Stimulated activated CD8-positive, alpha-beta memory T cell treated with anti-CD3 and anti-CD28 coated beads, Interleukin-7, amount 100 ng/mL, for 4 hours (primary cell): ENCODE measurements around the gene MAP2K6.
"Not testable (repeated sequence)": the region's sequence is repeated elsewhere in the genome, so short reads cannot be mapped to it uniquely, and the experiment has no call there.

Experiments
- DNase-seq, 2 donors: peaks; one replicate each; pipeline ENCODE4 v3.0.0-alpha.2; 2020; ENCODE audit warnings: low read depth in 2 of 2

MAP2K6 gene

DNA sequence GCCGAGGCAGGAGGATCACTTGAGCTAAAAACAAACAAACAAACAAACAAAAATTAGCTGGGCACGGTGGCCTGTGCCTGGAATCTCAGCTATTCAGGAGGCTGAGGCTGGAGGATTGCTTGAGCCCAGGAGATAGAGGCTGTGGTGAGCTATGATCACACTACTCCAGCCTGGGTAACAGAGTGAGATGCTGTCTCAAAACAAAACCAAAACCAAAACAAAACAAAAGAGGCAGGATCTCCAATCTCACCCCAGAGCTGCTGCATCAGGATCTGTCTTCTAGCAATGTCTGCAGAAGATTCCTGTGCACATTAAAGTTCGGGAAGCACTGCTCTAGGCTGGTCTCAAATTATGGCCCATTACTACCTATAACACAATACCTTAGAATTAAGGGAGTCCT, 43.1 kb downstream of the MAP2K6 start:
- no peak for DNase-seq

DNA sequence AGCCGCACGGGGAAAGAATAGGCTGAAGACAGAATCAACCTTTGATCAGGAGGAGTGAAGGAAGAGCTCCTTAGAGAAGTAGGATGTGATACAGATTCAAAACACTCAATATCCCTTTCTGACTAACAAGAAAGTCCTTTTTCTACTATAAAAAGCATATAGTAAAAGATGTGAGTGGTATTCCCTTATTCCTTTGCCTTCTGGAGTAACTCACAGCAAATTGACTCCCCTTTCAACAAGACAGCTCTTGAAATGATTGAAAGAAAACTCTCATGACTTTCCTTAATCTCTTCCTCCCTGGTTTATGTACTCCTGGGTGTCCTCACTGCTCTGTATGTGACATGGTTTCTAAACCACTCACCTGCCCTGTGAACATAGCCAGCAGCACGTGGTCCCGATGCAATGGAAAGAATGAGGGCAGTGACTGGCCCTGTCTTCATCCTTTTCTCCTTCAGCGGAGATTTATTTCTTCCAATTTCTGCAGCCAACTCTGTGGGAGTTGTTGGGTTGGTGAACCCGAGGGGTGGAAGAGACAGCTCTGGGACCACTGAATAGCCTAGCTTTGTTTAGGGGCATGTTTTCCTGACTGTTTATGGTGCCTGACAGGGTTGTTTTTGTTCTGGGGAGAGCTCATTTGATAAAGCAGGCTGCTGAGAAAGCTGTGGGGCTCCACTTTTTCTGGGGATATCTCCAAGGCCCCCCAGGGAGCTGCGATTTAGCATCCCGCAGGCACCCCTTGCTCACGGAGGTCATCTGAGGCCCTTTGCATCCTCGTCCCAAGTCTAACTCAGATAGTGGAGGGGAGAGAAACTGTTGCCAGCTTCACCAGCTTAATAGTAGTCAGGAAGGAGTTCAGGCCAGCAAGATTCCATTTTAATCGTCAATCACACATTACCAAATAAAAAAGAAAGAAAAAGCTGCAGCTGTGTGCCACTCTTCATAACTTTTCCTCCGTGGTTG, 46.7 kb downstream of the MAP2K6 start:
- no peak for DNase-seq

DNA sequence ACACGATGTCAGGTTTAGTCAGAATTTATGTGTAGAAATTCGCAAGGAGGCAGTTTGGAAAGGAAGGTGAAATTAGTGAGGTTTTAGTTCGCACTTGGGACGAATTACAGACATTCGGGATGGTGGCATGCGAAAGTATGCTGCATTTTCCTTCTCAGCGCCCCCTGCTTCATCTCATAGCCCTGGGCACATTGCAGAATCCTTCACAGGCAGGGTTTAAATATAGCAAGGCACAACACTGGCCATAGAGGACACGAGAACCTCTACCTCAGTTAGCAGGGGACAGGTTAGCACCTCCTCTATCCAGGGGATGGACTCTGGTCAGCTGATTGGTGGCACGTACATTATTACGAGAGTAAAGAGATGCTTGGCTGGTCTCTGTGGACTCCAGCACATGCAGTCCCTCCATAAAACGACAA, 47.5 kb downstream of the MAP2K6 start:
- no peak for DNase-seq

DNA sequence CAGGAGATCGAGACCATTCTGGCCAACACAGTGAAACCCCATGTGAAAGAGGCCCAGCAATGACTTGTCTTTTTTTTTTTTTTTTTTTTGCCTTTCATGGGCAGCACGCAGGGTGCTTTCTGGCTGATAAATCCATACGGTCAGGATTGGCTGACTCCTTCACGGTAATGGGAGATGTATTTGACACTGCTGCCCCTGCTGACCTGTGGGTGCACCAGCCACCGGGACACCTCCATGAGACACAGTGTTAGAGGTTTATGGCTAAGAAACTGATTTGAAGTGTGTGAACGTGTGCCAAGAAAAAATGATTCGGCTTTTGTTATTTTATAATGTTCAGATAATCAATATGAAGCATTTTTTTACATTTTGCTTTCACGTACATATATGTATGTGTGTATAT, 48.4 kb downstream of the MAP2K6 start:
- no peak for DNase-seq

DNA sequence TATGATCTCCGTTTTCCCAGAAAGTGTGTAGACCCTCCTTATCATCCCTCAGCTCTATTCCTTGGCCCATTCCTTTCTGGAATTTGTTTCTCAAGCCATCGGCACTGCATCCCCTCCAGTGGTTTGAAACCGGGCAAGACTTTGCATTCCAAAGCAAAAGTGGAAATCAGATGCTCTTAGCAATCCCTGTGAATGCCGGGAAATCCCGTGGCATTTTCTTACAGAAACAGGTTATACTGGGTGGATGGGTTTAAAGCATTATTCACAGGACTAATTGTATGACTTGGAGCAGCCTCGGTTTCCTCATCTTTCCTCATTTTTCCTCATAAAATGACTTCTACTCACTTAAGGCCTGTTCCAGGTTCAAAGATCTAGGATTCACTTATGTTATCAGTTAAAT, 52.0 kb downstream of the MAP2K6 start:
- DNase-seq: no peak

DNA sequence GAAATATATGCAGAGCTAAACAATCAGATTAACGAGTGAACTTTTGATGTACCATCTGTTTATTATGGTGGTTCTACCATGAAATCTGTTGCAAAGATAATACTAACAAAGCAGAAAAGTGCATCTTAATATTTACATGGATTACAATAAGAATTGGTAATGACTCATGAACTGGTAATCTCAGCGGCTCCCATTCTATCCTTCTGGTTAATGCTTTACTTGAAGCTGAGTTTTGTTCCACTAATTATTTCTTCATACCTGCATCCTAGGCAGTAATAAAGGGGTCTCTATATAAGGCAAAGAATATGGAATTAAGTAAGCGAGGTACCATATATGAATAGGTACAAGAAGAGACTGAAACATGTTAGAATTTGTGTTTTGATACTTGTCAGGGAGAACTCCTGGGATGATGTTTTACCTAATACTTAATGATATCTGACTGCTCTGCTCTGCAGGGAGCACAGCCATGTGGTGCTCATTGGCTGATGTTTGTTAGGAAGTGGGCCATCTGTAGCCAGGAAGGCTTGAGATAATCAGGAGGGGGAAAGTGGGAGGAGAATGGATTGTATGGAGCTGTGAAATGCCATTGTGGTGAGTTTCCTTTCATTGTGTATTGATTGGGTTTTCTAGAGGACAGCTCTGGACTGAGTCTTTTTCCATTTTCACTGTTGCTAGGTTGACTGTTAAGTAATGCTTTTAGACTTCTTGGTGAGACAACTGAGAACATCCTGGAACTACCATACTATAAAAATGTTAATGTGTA, 52.6 kb downstream of the MAP2K6 start:
- no peak for DNase-seq

DNA sequence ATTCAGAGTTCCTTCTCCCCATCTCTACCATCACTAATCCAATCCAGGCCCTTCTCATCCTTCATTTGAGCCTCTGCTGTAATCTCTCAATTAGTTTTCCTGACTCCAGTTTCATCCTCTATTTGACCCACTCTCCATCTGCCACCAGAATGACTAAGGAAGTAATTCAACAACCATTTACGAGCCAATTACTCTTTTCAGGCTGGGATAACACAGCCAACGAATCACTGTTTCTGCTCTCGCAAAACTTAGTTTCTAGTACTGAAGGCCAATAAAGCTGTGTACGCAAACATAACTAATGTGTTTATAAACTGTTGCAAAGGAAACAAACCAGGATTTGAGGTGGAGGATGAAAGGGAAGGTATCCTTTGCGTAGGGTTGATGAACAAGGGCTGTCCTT, 53.7 kb downstream of the MAP2K6 start:
- no peak for DNase-seq

DNA sequence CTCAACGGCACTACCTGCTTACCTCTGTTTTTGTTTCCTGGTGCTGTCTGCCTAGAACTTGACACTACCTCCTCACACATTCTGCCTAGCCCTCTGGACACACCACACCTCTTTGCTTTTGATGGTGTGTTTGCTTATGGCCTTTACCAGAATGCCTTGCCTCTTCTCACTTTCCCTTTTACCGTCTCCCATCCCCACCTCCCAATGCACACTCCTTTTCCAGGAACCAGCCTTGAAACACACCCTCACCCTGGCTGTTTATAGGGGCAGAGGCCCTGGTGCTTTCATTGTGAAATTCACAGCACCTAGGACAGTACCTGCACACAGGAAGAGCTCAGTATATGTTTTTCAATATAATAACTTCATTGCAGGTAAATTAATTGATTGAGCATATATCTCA, 56.2 kb downstream of the MAP2K6 start:
- no peak for DNase-seq

DNA sequence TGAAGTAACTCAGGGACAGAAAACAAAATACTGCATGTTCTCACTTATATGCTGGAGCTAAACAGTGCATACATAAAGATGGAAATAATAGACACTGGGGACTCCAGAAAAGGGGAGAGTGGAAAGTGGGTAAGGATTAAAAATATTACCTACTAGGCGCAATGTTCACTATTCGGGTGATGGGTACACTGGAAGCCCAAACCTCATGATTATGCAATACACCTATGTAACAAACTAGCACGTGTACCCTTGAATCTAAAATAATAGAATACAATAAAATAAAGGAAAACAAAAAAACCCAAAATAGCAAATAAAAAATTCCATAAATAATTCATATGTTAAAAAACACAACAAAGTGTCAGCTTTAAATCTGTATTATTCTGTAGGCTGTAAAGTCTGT, 56.9 kb downstream of the MAP2K6 start:
- no peak for DNase-seq

DNA sequence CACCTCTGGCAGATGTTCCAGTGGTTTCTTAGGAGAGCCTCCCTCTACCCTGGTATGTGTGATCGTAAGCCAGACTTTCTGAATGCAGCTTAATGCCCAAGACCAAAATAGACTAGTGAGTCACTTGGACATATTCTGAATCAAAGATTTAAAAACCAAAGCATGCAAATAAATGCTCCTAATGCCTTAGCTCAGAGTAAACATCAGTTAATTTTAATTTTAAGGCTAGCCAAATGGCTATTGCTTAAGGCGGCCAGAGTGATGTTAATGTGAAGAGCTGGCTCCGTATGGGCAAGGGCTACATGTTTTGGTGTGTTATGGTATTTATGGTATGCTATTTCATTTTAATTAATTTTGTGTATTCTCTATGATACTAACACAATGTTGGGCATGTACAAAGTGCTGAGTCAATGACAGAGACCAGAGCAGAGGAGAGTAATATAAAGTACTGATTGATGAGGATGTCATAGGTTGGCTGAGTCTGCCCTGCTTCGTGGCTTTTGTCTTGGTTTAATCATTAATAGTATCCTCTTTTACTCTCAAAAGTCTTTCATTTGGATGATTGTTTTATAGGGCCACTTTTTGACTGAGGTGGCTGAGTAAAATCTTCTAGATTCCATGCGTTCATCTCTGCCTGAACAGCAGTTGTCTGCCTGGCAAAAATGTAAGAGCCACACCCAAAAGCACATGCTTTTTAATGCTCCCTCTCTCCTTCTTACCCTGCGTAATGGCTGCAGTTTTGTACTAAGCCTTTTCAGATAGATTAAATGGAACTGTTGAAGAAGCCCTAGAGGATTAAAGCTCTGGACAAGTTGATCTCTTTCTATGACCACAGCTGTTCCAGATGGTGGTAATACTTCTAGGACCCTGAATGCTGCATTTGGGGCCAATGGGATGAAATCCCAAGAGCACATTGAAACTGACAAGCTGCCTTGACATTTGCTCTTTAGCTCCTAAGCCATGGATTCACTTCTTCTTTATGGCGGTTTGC, 59.6 kb downstream of the MAP2K6 start:
- DNase-seq: no peak

DNA sequence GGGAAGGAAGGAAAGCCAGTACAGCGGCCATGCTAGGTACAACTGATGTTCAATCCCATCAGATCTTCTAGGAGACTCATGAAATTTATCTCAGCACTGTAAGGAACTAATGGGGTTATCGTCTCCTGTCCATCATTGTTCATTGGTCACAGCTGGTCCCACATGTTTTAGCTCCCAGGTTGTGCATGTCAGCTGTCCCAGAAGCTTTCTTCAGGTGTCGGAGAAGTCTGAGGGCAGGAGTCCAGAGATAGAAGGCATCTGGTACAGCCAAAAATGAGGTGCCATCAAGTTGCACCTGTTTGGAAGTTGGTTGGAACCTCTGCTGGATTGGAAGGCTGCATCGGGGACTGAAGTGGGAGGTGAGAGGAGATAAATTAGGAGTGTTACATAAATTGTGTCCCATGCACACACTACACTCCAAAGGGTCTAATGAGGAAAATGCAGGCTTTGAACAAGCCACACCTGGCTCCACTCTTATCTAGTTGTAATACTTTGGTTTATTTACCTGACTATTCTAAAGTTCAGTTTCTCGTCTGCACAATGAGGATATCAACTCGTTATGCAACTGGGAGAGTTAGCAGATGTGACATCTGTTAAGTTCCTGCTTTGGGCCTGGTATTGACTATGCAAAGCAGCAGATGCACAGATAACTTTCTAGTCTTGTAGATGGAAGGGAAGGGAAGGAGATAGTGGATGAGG, 62.9 kb downstream of the MAP2K6 start:
- no peak for DNase-seq

DNA sequence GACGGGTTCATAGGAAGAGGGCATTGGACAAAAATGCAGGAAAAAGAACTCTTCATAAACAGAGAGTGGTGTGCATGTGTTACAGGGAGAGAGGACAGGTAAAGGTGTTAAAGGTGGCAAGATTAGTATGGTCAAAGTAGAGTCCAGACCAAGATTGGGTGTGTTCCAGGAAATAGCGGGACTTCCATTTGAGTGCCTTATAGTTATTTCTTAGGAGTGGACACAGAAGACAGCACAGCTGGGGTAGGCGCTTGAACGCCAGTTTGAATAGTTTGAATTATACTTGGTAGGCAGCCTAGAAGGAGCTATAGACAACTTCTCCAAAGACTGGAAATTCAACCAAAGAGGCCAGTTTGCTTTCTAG, 63.4 kb downstream of the MAP2K6 start:
- DNase-seq: no peak

DNA sequence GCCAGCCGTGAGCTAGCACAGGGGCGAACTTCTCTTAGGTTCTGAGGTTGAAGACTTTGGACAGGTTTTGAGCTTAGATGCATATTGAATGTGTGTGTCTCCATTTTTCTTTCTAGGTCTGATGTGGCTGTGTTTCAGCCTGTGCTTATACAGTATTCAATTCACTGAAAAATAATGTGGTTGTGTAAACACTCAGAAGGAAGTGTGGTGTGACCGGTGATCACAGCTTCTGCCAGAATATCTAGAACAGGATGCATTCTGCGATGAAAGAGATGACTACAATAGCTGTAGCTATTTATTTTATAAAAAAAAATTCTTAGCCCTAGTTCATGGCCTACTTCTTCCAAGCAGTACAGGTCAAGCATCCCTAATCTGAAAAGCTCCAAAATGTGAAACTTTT, 64.4 kb downstream of the MAP2K6 start:
- no peak for DNase-seq

DNA sequence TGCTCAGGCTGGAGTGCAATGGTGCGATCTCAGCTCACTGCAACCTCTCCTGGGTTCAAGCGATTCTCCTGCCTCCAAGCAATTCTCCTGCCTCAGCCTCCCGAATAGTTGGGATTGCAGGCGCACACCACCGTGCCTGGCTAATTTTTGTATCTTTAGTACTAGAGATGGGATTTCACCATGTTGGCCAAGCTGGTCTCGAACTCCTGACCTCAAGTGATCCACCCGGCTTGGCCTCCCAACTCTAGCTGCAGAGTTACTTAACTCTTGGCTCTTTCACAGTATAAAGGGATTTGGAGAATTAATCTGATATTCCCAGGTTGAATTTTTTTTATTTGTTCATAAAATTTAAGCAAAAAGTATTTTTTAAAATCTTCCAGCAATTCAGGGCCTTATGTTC, 65.3 kb downstream of the MAP2K6 start:
- DNase-seq: not testable (repeated sequence)

DNA sequence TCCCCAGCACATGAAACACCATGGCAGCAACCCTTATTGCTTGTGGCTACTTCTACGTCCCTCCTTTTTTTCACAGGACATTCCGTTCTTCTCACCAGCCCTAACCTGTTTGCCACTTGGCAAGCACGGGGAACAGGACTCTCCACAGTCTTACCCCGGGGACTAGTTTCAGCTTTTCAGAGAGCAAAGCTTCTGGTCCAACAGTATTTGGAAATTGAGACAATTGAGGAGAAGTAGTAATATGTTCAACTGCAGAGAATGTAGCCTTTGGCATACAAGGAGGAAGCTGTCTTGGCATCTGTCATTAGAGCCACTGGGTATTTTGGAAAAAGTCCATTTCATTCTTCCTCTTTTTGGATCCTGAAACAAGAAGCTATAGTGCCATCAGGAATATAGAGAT, 65.7 kb downstream of the MAP2K6 start:
- no peak for DNase-seq

DNA sequence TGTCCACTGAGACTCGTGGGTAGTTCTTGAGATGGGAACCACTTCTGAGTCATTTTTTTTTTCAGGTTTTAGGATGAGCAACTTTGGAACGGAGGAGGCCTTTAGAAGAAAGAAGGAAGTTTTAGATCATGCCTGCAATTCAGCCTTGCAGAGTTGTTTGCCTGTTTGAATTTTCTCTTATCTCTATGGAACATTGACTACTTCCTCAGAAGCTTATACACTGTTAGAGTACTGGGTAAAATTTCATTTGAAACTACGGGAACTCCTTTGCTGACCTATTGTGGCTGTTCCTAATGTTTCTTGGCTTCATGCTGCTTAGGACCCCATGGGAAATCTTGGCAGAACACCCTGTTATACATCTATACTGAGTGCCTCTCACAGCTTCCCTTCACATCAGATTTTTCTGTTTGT, 70.8 kb downstream of the MAP2K6 start:
- no peak for DNase-seq

DNA sequence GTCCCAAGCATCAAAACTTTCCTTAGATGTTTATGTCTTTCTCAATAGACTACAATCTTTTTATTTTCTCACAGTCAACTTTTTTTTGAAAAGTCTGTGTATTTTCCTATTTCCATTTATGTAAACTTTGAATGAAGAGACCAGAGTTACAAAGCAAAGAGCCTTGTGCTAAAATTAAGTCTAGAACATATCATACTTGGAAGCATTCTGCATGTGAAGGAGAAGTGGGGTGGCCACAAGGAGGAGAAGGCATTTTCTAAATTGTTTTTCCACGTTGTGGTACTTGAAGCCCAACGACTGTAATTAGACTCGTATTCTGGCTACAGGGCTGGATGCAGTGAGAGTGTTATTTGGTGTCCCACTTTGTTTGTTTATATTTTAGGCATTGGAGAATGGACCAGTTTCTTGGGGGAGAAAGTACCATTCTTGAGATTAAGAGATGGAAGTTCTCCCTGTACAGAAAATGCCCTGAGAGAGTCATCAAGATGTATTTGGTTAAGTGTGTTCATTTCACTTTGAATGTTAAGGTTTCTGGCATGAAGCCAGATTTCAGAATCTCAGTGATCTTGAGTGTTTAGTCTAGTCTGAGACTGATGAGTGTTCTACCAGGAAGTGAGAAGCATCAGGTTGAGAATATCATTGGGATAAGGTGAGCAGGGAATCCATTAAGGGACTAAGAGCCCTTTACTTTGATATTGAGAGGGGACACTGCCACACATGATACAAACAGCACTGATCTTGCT, 71.6 kb downstream of the MAP2K6 start:
- DNase-seq: no peak

DNA sequence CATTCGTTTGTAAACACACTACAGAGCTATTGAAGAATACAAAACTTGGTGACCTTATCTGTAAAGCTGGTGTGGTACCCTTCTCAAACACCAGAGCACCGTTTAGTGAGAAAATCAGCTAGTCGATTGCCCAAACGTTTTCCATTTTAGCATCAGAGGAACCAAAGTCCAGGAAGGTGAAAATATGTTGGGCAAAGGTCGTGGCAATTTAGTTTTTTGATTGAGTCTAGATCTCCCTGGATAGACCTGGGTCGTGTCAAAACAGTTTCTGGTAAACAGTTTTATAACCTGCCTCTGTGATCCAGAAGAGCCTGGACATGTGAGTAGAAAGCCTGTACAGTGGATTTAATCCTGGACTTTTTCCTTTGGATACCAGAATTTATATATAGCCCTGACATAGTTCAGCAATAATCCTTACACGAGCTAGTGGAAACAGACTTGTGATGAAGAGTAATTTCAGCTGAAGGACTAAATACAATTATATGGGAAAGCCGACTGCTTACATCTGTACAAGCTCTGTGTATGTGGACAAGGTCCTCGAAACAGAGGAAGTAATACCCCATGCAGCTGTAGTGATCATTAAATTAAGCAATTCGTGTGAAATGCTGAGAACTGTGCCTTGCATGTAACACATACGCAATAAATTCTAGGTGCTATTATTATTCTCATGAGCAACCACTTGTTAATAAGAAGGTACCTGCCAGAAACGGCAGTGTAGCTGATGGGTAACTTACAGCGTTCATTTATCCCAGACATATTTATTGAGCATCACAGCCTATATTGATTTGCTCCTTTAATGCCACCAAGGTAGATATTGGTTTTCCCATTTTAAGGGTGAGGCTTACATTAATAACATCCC, 72.5 kb downstream of the MAP2K6 start:
- DNase-seq: no peak

DNA sequence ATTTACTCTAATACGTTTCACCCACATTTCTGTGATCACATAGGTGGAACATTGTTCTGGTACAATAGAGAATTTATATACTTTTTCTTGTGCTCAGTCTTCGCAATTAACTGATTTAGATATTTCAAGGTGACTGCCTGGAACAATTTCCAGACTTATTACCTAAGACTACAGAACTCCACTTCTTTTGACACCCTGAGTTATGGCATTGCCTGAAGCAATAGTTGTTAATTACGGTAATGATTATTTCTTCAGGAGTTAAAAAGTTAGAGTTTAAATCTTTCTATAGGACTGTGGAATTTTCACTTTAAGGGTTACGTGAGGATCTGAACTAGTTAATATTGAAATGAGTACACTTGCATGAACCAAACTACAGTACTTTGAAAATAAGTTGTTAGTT, 74.8 kb downstream of the MAP2K6 start:
- DNase-seq: no peak
